NCI-H2081 treated with DMSO at 0.1 percent for 48 hours (cell line): ENCODE data around the gene TGFBR3L.
"Not testable (repeated sequence)": the region's sequence is repeated elsewhere in the genome, so short reads cannot be mapped to it uniquely, and the experiment has no call there.

Experiments used
- DNase-seq: peaks from one replicate; lab custom pipeline; 2025; lab: John Stamatoyannopoulos, UW

Gene TGFBR3L

DNA sequence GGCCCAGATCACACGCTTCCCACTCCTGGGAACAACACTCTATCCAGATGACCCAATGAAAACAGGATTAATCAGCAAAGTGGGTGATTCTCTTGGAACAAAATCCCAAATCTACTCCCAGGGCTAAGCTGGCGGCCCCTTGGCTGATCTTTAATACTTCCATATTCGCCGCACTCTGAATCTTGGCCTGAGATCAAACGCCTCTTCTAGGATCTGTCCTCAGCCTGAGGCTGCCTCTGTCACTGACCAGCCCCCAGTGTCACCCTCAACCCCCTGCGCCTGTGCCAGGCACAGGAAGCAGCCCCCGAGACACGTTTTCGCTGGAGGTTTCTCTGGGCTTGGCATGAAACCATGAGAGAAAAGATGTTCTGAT is 13.7 kb downstream of the TGFBR3L start:
- no peak for DNase-seq

DNA sequence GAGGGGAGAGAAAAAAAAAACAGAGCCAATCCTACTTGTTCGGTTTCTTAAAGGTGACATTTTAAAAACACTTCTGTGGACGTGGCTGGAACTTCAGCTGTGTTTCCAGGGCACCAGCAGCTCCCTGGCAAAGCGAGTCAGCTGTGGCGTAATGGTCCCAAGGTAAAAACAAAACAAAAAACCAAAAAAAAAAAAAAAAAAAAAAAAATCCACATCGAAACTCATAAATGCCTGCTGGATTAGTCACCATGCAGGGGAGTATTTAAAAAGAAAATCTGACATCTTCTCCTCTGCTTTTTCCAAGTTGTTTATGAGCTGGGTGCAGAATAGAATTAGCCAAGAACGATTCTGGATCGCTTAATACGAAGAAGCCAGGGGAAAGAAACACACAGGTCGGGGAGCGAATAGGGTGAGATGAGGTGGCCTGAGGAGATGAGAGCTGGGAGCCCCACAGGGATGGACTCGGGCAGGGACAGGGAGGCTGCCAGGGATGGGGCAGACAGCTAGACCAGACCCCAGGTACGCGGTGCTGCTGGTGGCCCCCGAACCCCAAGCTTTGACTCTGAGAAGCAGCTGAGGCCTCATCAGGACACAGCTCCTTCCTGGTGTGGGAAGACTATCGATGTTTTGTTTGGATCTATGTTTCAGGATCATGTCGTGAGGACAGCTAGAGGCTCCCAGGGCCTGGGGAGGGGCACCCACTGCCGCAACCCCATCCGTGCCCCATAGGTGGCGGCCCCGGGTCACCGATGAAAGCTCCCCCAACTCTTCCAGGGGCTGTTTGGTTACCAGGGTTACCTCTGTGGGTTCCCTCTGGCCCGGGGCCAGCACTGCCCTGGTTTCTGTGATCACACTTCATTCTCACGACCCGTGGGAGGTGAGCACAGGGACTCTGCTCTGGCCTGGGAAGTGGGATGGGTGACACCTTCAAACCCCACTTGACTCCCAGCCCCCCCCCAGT is 14.4 kb downstream of the TGFBR3L start:
- DNase-seq: no peak

DNA sequence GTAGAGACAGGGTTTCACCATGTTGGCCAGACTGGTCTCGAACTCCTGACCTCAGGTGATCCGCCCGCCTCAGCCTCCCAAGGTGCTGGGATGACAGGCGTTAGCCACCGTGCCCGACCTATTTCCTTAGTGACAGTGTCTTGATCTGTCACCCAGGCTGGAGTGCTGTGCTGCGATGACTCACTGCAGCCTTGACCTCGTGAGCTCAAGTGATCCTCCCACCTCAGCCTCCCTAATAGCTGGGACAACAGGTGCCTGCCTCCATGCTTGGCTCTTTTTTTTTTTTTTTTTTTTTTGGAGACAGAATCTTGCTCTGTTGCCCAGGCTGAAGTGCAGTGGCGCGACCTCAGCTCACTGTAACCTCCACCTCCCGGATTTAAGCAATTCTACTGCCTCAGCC is 15.4 kb downstream of the TGFBR3L start:
- not testable (repeated sequence) for DNase-seq

DNA sequence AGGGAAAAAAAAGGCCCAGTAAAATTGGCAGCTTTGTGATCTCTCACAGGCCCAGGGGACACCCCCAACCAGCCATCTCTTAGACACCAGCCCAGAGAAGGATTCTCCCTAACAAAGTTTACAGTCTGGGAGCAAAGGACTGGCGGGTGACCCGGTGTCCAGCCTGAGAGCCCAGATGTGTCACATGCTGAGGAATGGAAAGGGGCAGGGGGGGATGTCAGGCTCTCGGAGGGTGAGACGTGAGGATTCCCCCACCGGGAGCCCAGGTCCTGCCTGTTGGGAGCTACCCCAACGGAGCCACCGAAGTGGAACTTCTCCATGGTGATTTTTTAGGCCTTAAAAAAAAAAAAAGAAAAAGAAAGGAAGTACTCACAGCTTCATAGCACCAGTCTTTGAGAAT is 16.1 kb downstream of the TGFBR3L start:
- DNase-seq: no peak

DNA sequence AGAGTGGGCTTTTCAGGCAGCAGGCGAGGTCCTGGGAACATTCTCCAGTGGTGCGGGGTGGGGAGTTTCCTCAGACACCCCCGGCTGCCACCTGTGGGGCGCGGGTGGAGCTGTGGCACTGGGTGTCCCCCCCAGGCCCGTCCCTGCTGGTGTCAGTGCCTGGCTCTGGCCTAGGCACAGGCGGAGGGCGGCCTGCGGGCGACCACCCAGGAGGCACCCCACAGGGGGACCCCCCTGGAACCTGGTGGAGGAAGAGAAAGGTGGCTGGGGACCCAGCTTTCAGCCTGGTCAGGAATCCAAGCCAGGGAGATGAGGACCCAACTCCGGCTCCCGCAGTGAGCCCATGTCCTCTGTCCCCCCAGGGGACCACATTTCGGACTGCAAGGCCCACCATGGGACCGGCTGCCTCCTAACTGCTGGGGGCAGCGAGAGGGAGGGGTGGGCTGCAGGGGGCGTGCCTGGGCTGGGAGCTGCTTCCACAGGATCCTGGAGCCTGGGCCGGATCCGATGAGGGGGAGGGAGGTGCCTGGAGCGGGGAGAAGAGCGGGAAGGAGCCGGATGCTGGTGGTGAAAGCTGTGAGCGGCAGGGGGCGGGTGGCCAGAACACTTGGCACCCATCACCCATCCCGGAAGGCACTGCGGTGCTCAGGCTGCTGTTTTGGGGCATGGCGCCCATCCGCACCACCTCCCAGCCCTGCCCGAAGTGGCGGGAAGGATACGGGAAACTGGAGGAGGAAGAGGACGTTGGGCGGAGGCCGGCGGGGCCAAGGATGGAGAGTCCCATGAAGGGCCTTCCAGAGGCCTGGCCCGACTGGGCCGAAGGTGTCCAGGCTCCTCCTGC is 16.8 kb downstream of the TGFBR3L start:
- DNase-seq: no peak

DNA sequence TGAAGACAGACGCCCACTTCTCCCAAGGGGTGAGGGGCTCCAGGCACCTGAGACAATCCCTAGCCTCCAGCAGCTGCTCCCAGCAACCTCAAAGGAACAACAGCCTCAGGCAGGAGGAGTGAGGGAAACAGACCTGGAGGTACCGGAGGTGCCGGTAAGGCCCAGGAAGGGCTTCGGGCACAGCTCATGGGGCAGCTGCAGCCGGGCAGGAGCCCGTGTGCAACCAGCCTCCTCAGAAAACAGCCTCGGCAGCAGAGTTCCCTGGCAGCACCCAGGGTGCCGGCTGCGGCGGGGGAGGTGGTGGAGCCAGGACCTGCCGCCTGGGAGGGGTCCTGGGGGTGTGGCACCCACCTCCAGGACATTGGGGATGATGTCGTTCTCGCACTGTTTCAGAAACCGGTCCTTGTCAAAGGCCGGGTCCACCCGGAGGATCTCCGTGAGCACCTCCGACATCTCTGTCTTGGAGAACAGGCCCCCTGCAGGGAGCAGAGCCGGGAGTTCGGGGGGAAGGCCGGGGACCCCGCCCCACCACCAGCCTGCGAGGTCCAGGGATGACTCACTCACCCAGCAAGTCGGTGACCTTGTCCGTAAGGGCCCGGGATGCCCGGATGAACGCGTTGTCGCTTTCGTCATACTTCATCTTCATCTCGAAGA is 17.8 kb downstream of the TGFBR3L start:
- DNase-seq: no peak

DNA sequence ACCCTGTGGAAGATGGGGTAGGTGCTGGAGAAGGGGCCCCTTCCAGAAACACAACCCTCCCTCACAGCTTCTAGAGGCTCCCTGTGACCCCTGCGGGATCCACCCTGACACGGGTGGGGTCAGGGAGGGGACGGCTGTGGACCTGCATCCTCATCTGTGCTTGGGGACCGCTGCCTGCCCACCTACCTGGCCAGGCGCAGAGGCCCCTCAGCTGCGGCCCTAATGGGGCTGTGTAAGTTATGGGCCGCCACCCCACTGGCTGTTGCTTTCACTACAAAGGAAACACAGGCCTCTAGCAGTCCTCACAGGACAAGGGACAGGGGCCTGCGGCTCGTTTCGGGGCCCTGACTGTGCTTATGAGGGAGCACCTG is 18.3 kb downstream of the TGFBR3L start:
- no peak for DNase-seq

DNA sequence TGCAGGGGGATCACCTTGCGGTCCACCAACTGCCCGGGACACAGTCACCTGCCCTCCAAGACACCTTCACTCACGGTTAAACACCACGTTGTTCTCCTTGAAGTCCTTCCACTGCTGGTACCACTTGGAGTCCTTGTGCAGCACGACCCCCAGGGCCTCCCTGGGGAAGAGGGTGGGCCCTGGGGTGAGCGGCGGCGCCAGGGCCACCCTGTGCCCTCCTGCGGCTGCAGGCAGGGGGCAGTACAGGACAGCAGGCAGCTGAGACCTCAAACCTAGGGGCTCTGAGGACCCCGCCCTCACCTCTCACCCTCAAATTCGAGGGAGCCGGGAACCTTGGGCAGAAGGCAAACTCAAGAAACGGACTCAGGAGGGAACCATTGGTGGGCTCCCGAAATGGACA is 18.8 kb downstream of the TGFBR3L start:
- no peak for DNase-seq

DNA sequence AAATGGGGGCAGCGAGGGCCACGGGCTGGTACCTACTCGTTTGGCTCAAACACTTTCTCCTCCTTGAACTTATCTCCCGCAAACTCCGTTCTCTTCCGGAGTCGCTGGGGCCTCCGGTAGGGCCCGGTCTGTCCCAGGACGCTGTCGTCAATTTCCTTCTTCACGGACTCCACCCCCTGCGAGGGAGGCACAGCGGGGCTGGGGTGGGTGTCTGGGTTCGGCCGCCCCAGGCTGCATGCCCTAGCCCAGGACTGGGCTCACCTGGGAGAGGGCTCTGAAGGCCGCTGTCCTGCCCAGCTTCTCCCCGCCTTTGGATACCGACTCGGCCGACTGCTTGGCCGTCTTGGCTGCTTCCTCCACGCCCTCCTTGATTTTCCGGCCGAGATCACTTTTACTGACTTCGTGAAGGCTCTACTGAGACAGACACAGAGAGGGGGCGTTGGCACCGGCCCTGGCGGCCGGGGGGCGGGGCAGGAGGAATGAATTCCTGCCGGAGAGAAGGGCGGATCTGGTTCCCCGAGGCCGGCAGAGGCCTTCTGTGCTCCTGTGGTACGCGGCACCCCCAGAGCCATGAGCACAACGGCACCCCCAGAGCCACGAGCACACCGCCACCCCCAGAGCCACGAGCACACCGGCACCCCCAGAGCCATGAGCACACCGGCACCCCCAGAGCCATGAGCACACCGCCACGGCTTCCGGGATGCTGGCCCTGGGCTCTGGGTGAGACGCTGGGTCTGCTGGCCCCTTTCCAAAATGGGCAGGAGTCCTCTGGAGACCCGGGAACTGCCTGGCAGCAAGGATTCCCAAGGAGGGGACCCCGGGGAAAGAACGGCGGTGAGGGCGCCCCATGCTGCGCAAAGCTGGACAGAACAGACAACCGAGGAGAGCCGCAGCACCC is 19.4 kb downstream of the TGFBR3L start:
- DNase-seq: no peak

DNA sequence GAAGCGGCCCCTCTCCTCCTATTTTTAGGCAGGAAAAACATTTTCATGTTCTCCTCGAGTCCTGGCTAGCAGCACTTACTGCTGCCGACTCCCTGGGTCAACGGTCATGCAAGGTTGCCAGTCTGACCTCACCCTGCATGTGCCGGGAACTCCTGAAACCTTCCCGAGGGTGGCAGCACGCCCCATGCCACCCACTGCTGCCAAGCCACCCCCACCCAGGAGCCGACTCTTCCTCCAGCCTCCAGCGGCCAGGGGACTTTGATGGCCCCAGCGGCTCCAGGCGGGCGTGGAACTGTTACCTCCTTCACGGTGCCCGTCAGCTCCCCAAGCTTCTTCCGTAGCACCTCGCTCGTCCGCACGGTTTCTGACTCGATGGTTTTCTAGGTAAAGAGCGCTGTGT is 20.1 kb downstream of the TGFBR3L start:
- DNase-seq: no peak

DNA sequence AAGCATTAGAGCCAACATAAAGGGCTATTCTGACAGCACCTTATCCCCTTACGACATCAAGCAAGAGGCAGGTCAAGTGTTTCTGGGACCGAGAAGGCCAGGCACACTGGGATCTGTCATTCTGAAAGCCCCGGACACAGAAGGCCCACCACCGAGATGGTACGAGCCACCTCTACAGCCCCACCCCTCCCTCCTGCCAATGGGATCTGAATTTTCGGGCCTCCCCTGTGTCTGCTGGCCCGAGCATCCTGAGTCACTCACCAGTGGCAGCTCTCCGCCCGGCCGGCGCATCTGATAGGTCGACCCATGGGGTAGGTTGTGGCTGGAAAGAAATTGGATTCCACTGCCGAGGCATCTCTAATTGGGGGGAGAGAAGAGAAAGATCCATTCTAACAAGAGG is 26.2 kb downstream of the TGFBR3L start:
- no peak for DNase-seq

DNA sequence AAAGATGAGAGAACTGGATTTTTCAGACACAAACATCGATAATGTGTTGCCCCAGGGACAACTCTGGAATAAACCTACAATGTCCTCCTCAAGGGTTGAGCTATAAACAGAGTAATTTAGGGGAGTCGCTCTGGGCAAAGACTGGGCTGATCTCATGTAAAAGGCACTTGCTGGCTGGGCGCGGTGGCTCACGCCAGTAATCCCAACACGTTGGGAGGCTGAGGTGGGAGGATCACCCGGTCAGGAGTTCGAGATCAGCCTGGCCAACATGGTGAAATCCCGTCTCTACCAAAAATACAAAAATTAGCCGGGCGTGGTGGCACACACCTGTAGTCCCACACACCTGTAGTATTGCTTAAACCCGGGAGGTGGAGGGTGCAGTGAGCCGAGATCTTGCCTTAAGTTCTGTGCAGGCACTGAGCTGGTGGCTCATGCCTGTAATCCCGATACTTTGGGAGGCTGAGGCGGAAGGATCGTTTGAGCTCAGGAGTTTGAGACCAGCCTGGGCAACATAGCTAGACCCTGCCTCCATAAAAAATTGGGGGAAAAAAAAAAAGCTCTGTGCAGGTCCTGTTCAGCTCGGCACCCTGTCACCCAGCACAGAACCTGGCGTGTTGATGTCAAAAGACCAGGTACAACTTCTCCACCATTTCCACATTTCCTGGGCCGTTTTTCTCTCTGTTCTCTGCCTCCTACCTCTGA is 27.4 kb downstream of the TGFBR3L start:
- DNase-seq: no peak

DNA sequence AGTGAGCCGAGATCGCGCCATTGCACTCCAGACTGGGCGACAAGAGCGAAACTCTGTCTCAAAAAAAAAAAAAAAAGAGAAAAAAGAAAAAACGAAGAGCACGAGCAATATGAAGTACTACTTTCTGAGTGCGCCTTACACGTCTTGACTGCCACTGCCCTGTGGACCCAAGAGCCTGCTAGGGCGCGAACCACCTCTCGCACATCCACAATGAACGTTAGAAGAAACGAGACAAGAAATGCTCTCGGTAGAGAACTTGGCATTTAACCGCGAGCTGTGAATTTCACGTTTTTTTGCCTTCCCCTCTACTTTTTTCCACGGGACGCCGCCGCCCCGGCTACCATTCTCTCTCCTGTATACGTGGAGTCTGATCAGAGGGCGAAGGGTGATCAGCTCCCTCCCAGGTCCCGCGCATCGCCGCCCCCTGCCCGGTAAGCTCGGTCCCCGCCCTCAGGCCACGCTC is 28.4 kb downstream of the TGFBR3L start:
- no peak for DNase-seq

DNA sequence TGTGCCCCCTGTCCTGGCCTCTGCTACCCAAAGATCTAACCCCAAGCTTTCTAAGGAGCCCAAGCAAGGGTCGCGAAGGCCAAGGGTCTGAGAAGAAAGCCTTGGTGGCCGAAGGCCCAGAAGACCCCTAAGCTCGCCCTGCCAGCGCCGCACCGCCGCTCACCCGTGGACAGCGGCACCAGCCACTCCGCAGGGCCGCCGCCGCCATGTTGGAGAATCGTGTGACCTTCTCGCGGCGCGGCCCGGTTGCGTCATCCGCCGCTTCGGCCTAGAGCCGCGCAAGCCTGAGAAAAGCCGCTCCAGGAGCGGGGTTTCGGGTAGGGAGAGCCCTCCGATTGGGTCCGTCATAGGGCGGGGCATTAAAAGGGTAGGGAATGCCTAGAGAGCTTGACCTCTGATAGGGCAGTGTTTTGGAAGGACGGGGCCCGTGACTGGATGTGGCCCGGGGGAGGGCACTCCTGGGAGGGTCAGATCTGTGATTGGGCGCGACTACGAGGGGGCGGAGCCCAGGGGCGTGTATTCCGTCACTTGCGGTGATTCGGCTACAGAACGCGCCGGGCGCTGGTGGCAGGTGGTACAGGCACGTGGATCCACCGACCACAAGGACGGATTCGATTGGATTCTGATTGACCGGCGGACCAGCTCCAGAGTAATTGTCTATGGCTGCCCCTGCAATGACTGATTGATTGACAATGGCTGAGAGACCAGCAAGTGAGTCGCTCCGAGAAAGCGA is 29.0 kb downstream of the TGFBR3L start, which contains the start of gene TIMM44:
TSS of gene TIMM44 (minus strand) at position 223 of the 733 bp plus-strand sequence. CDS start at position 208, 15 bp downstream.
- peak; percentile 97 for DNase-seq

DNA sequence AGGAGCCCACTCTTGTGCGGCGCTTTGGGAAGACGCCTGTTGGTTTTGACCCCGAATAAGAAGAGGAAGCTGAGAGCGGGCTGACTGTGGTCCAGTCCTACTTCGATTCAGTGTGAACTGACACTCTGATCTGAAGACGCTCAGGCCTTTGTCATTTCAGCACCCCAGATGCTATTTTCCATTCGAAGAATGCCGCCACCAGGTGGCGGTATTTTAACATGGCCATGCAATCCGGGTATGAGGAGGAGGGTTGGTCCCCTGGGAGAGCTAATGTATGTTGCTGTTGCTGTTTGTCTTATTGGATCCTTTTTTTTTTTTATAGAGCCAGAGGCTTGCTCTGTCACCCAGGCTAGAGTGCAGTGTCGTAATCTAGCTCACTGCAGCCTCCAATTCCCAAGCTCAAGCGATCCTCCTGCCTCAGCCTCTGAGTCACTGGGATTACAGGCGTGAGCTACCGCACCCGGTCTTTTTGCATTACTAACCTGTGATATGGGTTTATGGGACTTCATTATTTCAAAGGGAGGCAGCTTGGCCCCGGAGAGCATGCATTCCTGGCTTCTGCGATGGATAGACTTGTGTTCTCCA is 29.6 kb downstream of the TGFBR3L start:
- peak; percentile 53 for DNase-seq

DNA sequence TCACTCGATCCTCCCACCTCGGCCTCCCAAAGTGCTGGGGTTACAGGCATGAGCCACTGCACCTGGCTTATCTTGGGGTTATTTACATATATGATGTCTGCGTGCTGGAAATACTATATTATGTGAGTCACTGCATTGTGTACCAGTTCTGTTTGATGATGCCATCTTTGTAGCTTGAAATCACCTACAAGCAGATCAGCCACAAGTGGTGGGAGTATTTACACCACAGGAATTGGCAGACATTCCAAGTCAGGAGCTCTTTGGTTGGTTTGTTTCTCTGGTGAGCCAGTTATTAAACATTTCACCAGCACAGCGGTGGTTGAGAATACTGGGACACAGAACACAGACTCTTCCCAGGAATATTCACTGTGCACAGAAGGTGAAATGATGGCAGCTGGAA is 33.3 kb downstream of the TGFBR3L start:
- no peak for DNase-seq

DNA sequence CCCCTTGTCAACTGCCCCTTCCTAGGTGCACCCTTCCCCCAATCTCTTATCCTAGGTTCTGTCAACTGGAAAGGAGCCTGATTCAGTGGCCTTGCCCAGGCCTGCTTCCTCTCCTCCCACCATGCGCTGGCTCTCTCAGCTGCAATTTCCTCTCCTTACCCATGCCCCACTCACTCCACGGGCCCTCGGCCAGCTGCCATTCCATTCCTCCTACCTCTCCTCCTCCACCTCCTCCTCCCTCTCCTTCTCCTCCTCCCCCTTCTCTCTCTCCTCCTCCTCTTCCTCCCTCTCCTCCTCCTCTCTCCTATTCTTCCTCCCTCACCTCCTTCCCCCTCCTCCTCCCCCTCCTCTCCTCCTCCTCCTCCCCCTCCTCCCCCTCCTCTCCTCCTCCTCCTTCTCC is 38.4 kb downstream of the TGFBR3L start:
- DNase-seq: no peak

DNA sequence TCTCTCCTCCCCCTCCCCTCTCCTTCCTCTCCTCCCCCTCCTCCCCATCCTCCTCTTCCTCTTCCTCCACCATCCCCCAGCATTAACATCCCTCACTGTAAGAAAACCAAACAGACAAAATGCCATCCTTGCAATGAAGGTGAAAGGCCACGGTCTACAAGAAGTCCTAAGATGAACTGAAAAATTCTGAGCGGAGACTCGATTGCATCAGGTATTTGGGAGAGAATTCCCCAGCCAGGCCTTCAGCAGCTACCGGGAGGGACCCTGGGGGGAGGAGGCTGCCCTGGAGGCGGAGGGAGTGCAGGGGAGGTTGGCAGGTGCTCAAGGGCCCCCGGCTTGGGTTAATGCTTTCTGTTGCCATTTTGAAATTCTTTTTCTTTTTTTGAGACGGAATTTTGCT is 38.9 kb downstream of the TGFBR3L start:
- DNase-seq: no peak

DNA sequence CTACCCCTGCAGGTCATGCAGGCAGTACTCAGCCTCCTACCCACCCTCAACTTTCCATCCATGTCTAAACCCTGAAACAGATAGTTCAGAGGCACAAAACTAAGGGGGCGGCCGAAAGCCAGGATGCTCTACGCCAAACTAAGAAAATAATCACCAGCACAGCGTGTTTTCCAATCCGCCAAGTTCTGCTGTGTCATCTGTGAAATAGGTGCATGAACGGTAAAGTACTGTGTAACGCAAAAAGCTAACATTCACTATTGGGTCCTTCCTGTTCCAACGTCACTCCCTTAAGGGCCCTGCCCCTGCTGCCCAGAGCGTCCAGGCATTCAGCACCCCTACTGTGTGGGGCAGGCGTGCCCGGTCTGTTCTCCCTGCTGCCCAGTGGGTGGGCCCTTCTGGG is 41.1 kb downstream of the TGFBR3L start:
- DNase-seq: no peak

DNA sequence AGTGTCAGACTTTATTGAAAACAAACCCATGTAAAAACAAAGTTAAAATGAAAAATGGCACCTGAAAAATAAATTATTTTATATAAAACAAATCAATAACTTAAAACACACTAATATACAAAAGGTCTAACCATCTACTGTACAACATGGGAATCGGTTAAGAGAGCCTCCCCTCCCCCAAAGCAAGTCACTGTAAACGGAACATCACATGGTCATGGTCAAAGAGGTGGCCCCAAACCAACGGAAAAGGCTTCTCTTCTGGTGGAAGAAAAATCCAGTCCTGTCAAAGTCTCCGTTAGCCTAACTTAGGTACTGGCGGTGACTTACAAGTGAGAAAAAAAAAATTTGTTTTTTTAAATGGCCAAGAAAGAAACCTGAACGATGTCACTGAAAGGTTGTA is 44.6 kb downstream of the TGFBR3L start:
- no peak for DNase-seq
